GM11168 (cell line): Measurements from ENCODE around the gene STX3.
"Not testable (repeated sequence)": the region's sequence is repeated elsewhere in the genome, so short reads cannot be mapped to it uniquely, and the experiment has no call there.

Experiments used
- in situ Hi-C: fragments of 300-500 bp; cut with MboI; formaldehyde crosslinking; loops from one replicate; pipeline ENCODE4 v1.12.0; 2022; ENCODE audit warnings: low sequenced_read_pairs; ENCODE audit not compliant: unreplicated experiment

Gene STX3

GRCh38 chr11:59818572-59818971 lies 63.4 kb downstream of the STX3 start:
- in situ Hi-C loops = no loop called here

DNA sequence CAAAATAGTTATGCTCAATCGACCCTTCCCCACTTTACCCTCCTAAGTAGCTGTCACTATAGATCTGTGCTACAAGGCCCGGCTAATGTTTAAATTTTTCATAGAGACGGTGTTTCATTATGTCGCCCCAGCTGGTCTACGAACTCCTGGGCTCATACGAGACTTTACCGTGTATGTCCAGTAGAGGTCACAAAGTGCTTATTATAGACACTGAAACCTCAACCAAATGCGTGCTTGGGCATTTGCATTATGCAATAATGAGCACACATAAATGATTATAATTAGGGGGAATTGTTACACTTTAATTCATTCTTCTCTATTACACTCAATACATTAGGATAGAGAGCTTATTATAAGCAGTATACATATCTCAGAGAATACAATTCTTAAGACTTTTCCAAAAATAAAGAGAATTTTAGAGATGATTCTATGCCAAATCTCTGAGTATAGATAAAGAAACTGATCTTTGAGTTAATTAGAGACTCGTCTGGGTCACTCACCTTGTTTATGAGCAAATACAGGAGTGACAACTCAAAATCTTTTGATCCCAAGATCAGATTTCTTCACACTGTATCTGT lies 67.9 kb downstream of the STX3 start:
- in situ Hi-C loops = no loop called here

DNA sequence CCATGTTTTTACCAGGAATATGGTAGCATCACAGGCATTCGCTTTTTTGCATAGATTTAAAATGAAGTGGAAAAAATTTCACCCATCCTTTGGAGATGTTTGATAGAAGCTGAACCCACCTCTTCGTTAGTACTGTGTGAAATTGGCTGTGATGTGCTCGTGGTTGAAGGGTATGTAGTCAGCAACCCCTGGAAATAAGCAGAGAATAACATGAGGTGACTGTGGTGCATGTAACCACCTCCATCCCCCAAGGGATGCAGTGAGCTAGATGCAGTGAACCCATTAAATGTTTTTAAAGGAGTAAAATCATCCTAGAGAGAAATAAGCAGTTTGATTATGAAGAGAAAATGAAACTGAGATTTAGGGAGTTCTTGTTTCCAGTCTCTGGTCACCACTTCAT lies 74.2 kb downstream of the STX3 start:
- in situ Hi-C loops = no loop called here

- in situ Hi-C loops = no loop called here
These were observed 78.4 kb downstream of the STX3 start for GRCh38 chr11:59833602-59834001.

DNA sequence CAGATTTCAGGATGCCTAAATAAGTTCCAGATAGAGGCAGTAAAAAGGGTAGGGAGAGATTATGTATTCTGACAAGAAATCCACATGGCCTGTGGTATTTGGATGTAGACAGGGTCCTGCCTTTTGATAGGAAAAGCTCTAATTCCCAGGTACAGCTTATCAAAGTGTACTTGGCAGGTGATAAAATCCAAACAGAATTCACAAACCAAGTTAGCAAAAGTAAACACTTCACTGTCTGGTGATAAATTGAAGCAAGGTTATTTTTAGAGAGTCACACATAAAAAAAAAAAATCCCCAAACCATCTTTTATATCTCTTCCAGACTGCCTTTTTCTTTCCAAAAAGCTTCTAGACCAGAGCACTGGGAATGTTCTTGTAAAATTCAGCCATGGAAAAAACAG lies 84.4 kb downstream of the STX3 start:
- in situ Hi-C loops = no loop called here

GRCh38 chr11:59841514-59841913 lies 86.3 kb downstream of the STX3 start:
- in situ Hi-C loops = no loop called here

GRCh38 chr11:59842316-59842715 lies 87.1 kb downstream of the STX3 start:
- in situ Hi-C loops = no loop called here

GRCh38 chr11:59845399-59845798 lies 90.2 kb downstream of the STX3 start, which contains the start of gene CBLIF:
Gene CBLIF (minus strand): TSS chr11:59845499. CDS start chr11:59845453, 46 bp downstream.
- in situ Hi-C loops = no loop called here

DNA sequence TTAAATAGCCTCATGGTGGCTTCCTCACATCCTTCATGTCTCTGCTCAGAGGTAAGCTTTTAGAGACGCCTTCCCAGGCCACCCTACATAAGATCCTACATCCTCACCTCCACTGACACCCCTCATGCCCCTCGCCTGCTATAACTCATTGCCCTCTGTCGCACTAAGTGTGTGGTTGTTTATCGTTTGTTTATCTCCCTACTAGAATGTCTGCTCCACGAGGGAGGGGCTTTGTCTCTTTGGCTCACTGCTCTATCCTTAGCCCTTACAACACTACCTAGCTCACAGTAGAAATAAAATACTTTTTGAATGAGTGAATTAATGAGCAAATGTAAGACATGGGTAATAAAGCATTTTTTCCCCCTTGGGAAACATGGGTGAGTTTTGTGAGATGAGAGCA lies 91.4 kb downstream of the STX3 start:
- in situ Hi-C loops = no loop called here

GRCh38 chr11:59847626-59848025 lies 92.5 kb downstream of the STX3 start:
- in situ Hi-C loops = no loop called here

DNA sequence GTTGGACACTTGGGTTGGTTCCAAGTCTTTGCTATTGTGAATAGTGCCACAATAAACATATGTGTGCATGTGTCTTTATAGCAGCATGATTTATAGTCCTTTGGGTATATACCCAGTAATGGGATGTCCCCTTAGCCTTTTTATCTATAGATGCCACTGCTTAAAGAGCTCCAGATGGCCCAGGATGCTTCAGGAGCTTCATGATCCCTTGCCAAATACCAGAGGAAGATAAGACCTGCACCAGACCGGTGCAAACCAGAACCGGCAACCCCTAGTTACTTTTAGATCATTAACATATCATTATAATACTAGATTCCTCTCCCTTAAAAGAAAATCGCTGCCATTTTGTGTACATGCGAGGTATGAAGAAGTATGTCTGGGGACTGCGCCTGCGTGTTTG lies 93.3 kb downstream of the STX3 start:
- in situ Hi-C loops = not testable (repeated sequence)

GRCh38 chr11:59849129-59849528 lies 94.0 kb downstream of the STX3 start:
- in situ Hi-C loops = no loop called here

- in situ Hi-C loops = not testable (repeated sequence)
These were observed 94.4 kb downstream of the STX3 start for GRCh38 chr11:59849551-59849950.

DNA sequence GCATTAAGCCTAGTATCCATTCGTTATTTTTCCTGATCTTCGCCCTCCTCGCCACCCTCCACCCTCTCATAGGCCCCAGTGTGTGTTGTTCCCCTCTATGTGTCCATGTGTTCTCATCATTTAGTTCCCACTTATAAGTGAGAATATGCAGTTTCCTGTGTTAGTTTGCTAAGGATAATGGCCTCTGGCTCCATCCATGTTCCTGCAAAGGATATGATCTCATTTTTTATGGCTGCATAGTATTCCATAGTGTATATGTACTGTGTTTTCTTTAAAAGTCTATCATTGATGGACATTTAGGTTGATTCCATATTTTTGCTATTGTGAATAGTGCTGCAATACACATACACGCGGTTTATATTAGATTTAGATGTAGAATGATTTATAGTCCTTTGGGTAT lies 96.2 kb downstream of the STX3 start:
- in situ Hi-C loops = not testable (repeated sequence)

DNA sequence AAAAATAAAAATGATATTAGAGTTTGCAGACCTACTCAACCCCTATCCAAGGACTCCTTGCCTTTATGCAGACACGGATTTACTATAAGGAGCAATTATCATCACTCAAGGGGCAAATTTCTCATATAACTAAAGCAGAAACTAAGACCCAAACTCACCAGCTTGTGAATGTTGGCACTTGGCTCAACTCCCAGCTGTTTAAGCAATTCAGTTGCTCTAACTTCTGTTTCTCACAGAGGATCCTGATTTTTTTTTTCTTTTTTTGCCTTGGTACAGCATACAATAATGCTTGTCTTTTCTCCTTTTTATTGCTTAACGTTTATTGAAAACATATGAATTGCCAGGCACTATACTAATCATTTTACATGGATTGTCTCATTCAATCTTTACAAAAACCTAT lies 99.7 kb downstream of the STX3 start:
- in situ Hi-C loops = no loop called here
